K562 (cell line): ENCODE measurements around the gene TSPAN15. TPM values are rescaled to one million over a fixed set of nuclear protein-coding genes. Genes with fewer than 3 reads are reported as not detected.

Source experiments
- ATAC-seq: fragments of 200-7000 bp; cut with Tn5 transposase; 3 replicates; pipeline ENCODE4 v1.9.1; 2020; ENCODE audit warnings: moderate library complexity
- Bru-seq: library from RNA; stranded (reverse); fragments of 400-500 nt; gene quantifications from one replicate; lab custom pipeline; 2021; lab: Mats Ljungman, UMichigan
- BruChase-seq, 2 experiments: library from RNA; stranded (reverse); fragments of 400-500 nt; gene quantifications; one replicate each; lab custom pipeline; 2021; lab: Mats Ljungman, UMichigan
- BruUV-seq: library from RNA; stranded (reverse); fragments of 400-500 nt; replicated peaks from 2 replicates; lab custom pipeline; 2021; lab: Mats Ljungman, UMichigan
- CTCF ChIA-PET: fragments of 300-600 bp; formaldehyde crosslinking; extraction: SDS; loops from one replicate; lab custom pipeline; 2021; ENCODE audit warnings: low intra/inter-chr PET ratio; lab: Yijun Ruan, JAX
- POLR2A ChIA-PET: fragments of 300-600, 350-650 bp; sonication (Branson Sonifier 250); formaldehyde crosslinking; extraction: SDS; loops from one replicate; lab custom pipeline; 2021; ENCODE audit warnings: antibody characterized with exemption, inconsistent platforms; lab: Yijun Ruan, JAX
- DNase-seq, 4 experiments: peaks; one replicate each; pipeline versions ENCODE4 v3.0.0 to v3.0.0-alpha.2; 2011 to 2018; ENCODE audit warnings: low spot score in 3 of 4, mixed read lengths in 3 of 4; ENCODE audit errors: extremely low read depth in 1 of 4
- FAIRE-seq: peaks from 2 replicates; lab custom pipeline; 2011; peaks lifted over from hg19 to GRCh38; lab: Jason Lieb, UNC
- H2AFZ ChIP-seq: 2 replicates; pipeline ENCODE4 v1.6.0; 2011; ENCODE audit warnings: low read depth, low read length, control low read depth, inconsistent platforms
- H3K27ac ChIP-seq: fragments of 200-600 bp; 3 replicates; pipeline ENCODE4 v1.8.0; 2011; ENCODE audit warnings: low read depth, mild to moderate bottlenecking, control low read depth, inconsistent platforms, low read length, moderate library complexity, mixed read lengths; ENCODE audit errors: extremely low read depth
- H3K27me3 ChIP-seq, 2 experiments: fragments of 300-600 bp in 1 of 2; 2 replicates in 1 of 2; 3 replicates in 1 of 2; pipeline versions ENCODE4 v1.6.0 to v1.8.0; 2011; ENCODE audit warnings: inconsistent platforms in 2 of 2, low read length in 2 of 2, mild to moderate bottlenecking in 1 of 2, mixed read lengths in 1 of 2, moderate library complexity in 1 of 2; ENCODE audit not compliant: control insufficient read depth in 2 of 2, insufficient read depth in 2 of 2
- H3K36me3 ChIP-seq: fragments of 300-600 bp; 3 replicates; pipeline ENCODE4 v1.8.0; 2011; ENCODE audit warnings: mild to moderate bottlenecking, low read length, inconsistent platforms; ENCODE audit not compliant: control insufficient read depth, insufficient read depth
- H3K4me1 ChIP-seq, 2 experiments: fragments of 200-600 bp in 1 of 2; replicated peaks in 1 of 2; 2 replicates in 1 of 2; 3 replicates in 1 of 2; pipeline versions ENCODE4 v1.5.1 to v1.8.0; 2011; ENCODE audit warnings: inconsistent platforms in 2 of 2, low read length in 2 of 2, mild to moderate bottlenecking in 1 of 2, mixed read lengths in 1 of 2, moderate library complexity in 1 of 2; ENCODE audit not compliant: control insufficient read depth in 2 of 2, insufficient read depth in 2 of 2
- H3K4me2 ChIP-seq: 2 replicates; pipeline ENCODE4 v1.6.1; 2011; ENCODE audit warnings: low read length, control low read depth, inconsistent platforms, mixed read lengths; ENCODE audit not compliant: insufficient read depth
- H3K4me3 ChIP-seq: fragments of 200-600 bp; sonication (generic), shearing (Covaris generic); 2 replicates; pipeline ENCODE4 v1.5.1; 2016; ENCODE audit warnings: control low read depth, inconsistent platforms
- H3K79me2 ChIP-seq: fragments of 200-600 bp; 3 replicates; pipeline ENCODE4 v1.8.0; 2011; ENCODE audit warnings: low read length, inconsistent platforms; ENCODE audit not compliant: control insufficient read depth, insufficient read depth
- H3K9ac ChIP-seq, 2 experiments: 2 replicates each; pipeline versions ENCODE4 v1.6.0 to v1.6.1; 2011; ENCODE audit warnings: low read depth in 2 of 2, low read length in 2 of 2, control low read depth in 1 of 2, inconsistent platforms in 1 of 2, mild to moderate bottlenecking in 1 of 2, mixed read lengths in 1 of 2; ENCODE audit not compliant: insufficient read depth in 1 of 2
- H3K9me1 ChIP-seq: one replicate; pipeline ENCODE4 v1.6.0; 2011; ENCODE audit warnings: inconsistent platforms, mild to moderate bottlenecking, low read length, moderate library complexity; ENCODE audit not compliant: control insufficient read depth, insufficient read depth
- H3K9me3 ChIP-seq: replicated peaks from 2 replicates; pipeline ENCODE4 v1.5.1; 2011; ENCODE audit warnings: low read depth, low read length, inconsistent platforms; ENCODE audit not compliant: control insufficient read depth, insufficient read depth
- H4K20me1 ChIP-seq: replicated peaks from 2 replicates; pipeline ENCODE4 v1.6.1; 2011; ENCODE audit warnings: low read length, inconsistent platforms, mixed read lengths; ENCODE audit not compliant: control insufficient read depth, insufficient read depth
- ARHGAP35 ChIP-seq: fragments of 450-650 bp; IDR thresholded peaks from 2 replicates; pipeline ENCODE4 v1.6.1; 2018; ENCODE audit not compliant: partially characterized antibody
- BCLAF1 ChIP-seq, 2 experiments: fragments of 450-650 bp in 1 of 2; IDR thresholded peaks; 2 replicates each; pipeline ENCODE4 v1.6.1; 2011 to 2017; ENCODE audit warnings: low read depth in 2 of 2, antibody characterized with exemption in 1 of 2, borderline replicate concordance in 1 of 2, low read length in 1 of 2, mild to moderate bottlenecking in 1 of 2, mixed read lengths in 1 of 2; ENCODE audit not compliant: control insufficient read depth in 1 of 2
- FOS ChIP-seq: IDR thresholded peaks from 3 replicates; pipeline ENCODE4 v1.6.1; 2011; ENCODE audit not compliant: insufficient read length; ENCODE audit errors: extremely low read depth
- KLF1 ChIP-seq: fragments of 450-650 bp; IDR thresholded peaks from 2 replicates; pipeline ENCODE4 v1.6.1; 2016; ENCODE audit warnings: missing genetic modification characterization, missing compliant biosample characterization
- MAFG ChIP-seq: fragments of 450-650 bp; conservative IDR thresholded peaks from 2 replicates; pipeline ENCODE4 v1.6.1; 2016; ENCODE audit warnings: missing genetic modification characterization, missing compliant biosample characterization
- POLR2AphosphoS2 ChIP-seq: IDR thresholded peaks from 2 replicates; pipeline ENCODE4 v1.6.1; 2012; ENCODE audit warnings: low read length, improper control_type of control experiment
- PYGO2 ChIP-seq: fragments of 450-650 bp; IDR thresholded peaks from 2 replicates; pipeline ENCODE4 v1.6.1; 2016; ENCODE audit warnings: mild to moderate bottlenecking, missing genetic modification characterization, moderate library complexity, missing compliant biosample characterization
- SNRNP70 ChIP-seq: fragments of 200-400 bp; formaldehyde crosslinking; optimal IDR thresholded peaks from 2 replicates; pipeline ENCODE3; 2017; ENCODE audit warnings: low read depth, low read length
- SRSF9 ChIP-seq: fragments of 200-400 bp; formaldehyde crosslinking; IDR thresholded peaks from 2 replicates; pipeline ENCODE4 v1.6.1; 2017; ENCODE audit warnings: low read depth, low read length, borderline replicate concordance
- ZNF143 ChIP-seq: sonication (generic); formaldehyde crosslinking; IDR thresholded peaks from 2 replicates; pipeline ENCODE4 v1.9.0; 2022; ENCODE audit warnings: mild to moderate bottlenecking, missing genetic modification reagents
- ZNF561 ChIP-seq: fragments of 450-650 bp; formaldehyde crosslinking; conservative IDR thresholded peaks from 2 replicates; pipeline ENCODE4 v1.4.0; 2020; ENCODE audit warnings: mild to moderate bottlenecking, moderate library complexity
- WGBS: fragments of 100-300 bp; shearing (Covaris generic); methylation state at CpG from one replicate; pipeline ENCODE4 v1.1.6; 2016; ENCODE audit warnings: low coverage, mixed read lengths; ENCODE audit not compliant: insufficient coverage; ENCODE audit errors: missing lambda C conversion rate; 5-methylcytosine and 5-hydroxymethylcytosine counted together
- in situ Hi-C: fragments of 300-500 bp; cut with MboI; formaldehyde crosslinking; loops from 4 replicates; pipeline ENCODE4 v1.15.0; 2018; ENCODE audit warnings: inconsistent platforms, mixed read lengths
- intact Hi-C: fragments of 100-400 bp; cut with micrococcal nuclease; formaldehyde crosslinking; loops from 2 replicates; pipeline ENCODE4 v1.14.2; 2022
- long read RNA-seq, 3 experiments: library from polyadenylated mRNA in 2 of 3; library from RNA in 1 of 3; unstranded in 2 of 3; stranded (forward) in 1 of 3; transcript quantifications; one replicate each; pipeline ENCODE4 v2.0.0, GENCODE V29; 2019 to 2022
- polyA minus RNA-seq, 3 experiments: library from RNA; depleted of rRNA, polyadenylated mRNA; stranded (reverse); fragments of >200 nt; gene quantifications; 2 replicates each; pipeline ENCODE4 v1.2.3, GENCODE V29; 2011
- polyA plus RNA-seq, 8 experiments: library from polyadenylated mRNA; depleted of rRNA in 4 of 8; stranded (reverse) in 5 of 8; unstranded in 3 of 8; fragments of >200 nt; fragmentation: Nextera tagmentation in 2 of 8; fragmentation: Illumina TruSeq in 1 of 8; extraction: Ambion mirVana in 2 of 8; extraction: Trizol in 1 of 8; gene quantifications; 2 replicates each; pipeline versions ENCODE4 v1.2.1 to v1.2.3, GENCODE V29; 2011 to 2014; ENCODE audit warnings: inconsistent platforms in 1 of 8, missing spikeins in 1 of 8
- total RNA-seq, 7 experiments: library from RNA; depleted of rRNA in 6 of 7; stranded (reverse); fragments of >200 nt in 6 of 7; fragmentation: Illumina TruSeq in 2 of 7; extraction: Trizol in 2 of 7; gene quantifications; 2 replicates each; pipeline versions ENCODE4 v1.2.1 to v1.2.3, GENCODE V29; 2011 to 2021; ENCODE audit warnings: low replicate concordance in 1 of 7
- TF ChIP-seq, protein P1 (sequence below): fragments of 450-650 bp; IDR thresholded peaks from 2 replicates; pipeline ENCODE4 v1.6.1; 2017; ENCODE audit warnings: mild to moderate bottlenecking, moderate library complexity

The TSPAN15 gene
- 0.95 TPM in 1 of 2 replicates, not detected in the other for total RNA-seq (2011; cell fraction: chromatin; rRNA removed; ENCODE audit: low replicate concordance)
- total RNA-seq (2011; cell fraction: nucleolus; rRNA removed) = 0.17 and 0.66 TPM in 2 replicates
- 0.38 TPM in 1 of 2 replicates, not detected in the other for total RNA-seq (2011; cell fraction: nucleoplasm; rRNA removed)
- 0.78 and 1.0 TPM in 2 replicates for total RNA-seq (2014; rRNA removed)
- 0.33 and 0.35 TPM in 2 replicates for total RNA-seq (2014; rRNA removed; fragmentation: Illumina TruSeq; extraction: Trizol)
- total RNA-seq (2015; rRNA removed; fragmentation: Illumina TruSeq; extraction: Trizol) = 0.19 and 0.36 TPM in 2 replicates
- total RNA-seq (2021) = 0.53 and 0.83 TPM in 2 replicates
- polyA plus RNA-seq (2011; rRNA removed) = 0.45 and 0.64 TPM in 2 replicates
- polyA plus RNA-seq (2011; cell fraction: cytosol; rRNA removed) = 0.81 and 0.88 TPM in 2 replicates
- 0.71 and 0.73 TPM in 2 replicates for polyA plus RNA-seq (2011; cell fraction: nucleus; rRNA removed)
- 0.59 and 0.89 TPM in 2 replicates for polyA plus RNA-seq (2012)
- polyA plus RNA-seq (2014; fragmentation: Illumina TruSeq; extraction: Trizol) = 0.26 and 0.45 TPM in 2 replicates
- polyA plus RNA-seq (2014; fragmentation: Nextera tagmentation; extraction: Ambion mirVana) = not detected
- 0.36 and 1.2 TPM in 2 replicates for polyA plus RNA-seq (2014; rRNA removed)
- 0.48 and 0.53 TPM in 2 replicates for polyA minus RNA-seq (2011; rRNA and poly(A)+ RNA removed)
- polyA minus RNA-seq (2011; cell fraction: cytosol; rRNA and poly(A)+ RNA removed) = 0.95 and 2.6 TPM in 2 replicates
- polyA minus RNA-seq (2011; cell fraction: nucleus; rRNA and poly(A)+ RNA removed) = 1.1 TPM in 2 replicates
- Bru-seq, nascent RNA = percentile 21 among the genes with signal in this experiment
- percentile 19 among the genes with signal in this experiment for BruChase-seq, experiment 1, labeled RNA remaining after a 2-hour chase
- percentile 21 among the genes with signal in this experiment for BruChase-seq, experiment 2, labeled RNA remaining after a 6-hour chase
- long read RNA-seq, experiment 1, partial matches to known transcripts = 0 of 1 reads
- long read RNA-seq, experiment 1, other reads (novel, unspliced or antisense) = 0 of 1 reads
- long read RNA-seq, experiment 2 = 0 reads
- long read RNA-seq, experiment 3 = 0 reads

DNA sequence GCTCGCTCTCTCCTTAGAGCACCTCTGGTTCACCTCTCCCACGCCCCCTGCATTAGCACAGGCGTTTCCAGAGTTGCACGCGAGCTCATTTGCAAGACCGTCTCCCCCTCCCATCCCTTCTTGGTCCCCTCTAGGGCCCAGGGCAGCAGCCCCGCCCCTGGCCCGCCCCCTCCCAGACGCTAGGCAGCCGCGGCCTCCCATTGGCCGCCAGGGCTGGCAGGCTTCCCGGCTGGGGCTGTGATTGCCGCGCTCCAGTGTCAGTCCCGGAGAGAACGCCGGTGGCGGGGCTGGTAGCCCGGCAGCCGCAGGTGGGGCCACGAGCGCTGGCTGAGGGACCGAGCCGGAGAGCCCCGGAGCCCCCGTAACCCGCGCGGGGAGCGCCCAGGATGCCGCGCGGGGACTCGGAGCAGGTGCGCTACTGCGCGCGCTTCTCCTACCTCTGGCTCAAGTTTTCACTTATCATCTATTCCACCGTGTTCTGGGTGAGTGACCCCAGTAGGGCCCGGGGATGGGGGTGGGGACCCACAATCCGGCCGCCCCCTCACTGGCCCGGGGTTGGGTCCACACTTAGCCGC lies at the start of gene TSPAN15:
TSPAN15 (plus strand) TSS at position 257 of the 575 bp plus-strand sequence; CDS start at position 387, 130 bp downstream.
- ATAC-seq (peak; percentile 97), DNase-seq (peak; percentile 78 to 95 (median 88)), FAIRE-seq (no peak)
- H3K9me3 ChIP-seq = no peaks in the 10 kb centered on the region
- H2AFZ ChIP-seq = peak within 1 kb of the TSS; percentile 29
- H3K27ac ChIP-seq = no peak within 1 kb of the TSS
- H3K9ac ChIP-seq = no peak within 1 kb of the TSS
- no peaks in the 10 kb centered on the region for H3K36me3 ChIP-seq
- CTCF ChIA-PET = no interaction called here
- BruUV-seq = no TSS peak
- 0 out of 5 replicates have a peak, but pooled peaks cover 0 to 9% of the 10 kb centered on the region in 2 experiments for H3K27me3 ChIP-seq
- peak within 1 kb of the TSS; percentile 12 for H3K4me3 ChIP-seq
- 14% methylated on average over 44 of the region's 45 CpGs for WGBS
- POLR2A ChIA-PET = interaction anchor here (1.3 to 1.8 kb wide), 2 partner anchors 12 kb away, joined by 5 to 6 read pairs; no protein-coding TSS in a partner anchor
- intact Hi-C loops = no loop called here
- in situ Hi-C loops = no loop called here
- H3K79me2 ChIP-seq = no peaks in the 10 kb centered on the region
- H3K9me1 ChIP-seq = no peaks in the 10 kb centered on the region
- peak within 1 kb of the TSS; percentile 19; the same call in 1 of the 2 replicates for H3K4me2 ChIP-seq
- H4K20me1 ChIP-seq = no peaks in the 10 kb centered on the region
- peaks cover 11 to 13% of the 10 kb centered on the region in 2 experiments for H3K4me1 ChIP-seq
- no peak for TF ChIP-seq SNRNP70
- TF ChIP-seq, protein P1, sequence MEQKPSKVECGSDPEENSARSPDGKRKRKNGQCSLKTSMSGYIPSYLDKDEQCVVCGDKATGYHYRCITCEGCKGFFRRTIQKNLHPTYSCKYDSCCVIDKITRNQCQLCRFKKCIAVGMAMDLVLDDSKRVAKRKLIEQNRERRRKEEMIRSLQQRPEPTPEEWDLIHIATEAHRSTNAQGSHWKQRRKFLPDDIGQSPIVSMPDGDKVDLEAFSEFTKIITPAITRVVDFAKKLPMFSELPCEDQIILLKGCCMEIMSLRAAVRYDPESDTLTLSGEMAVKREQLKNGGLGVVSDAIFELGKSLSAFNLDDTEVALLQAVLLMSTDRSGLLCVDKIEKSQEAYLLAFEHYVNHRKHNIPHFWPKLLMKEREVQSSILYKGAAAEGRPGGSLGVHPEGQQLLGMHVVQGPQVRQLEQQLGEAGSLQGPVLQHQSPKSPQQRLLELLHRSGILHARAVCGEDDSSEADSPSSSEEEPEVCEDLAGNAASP = no peak
- no peak for TF ChIP-seq BCLAF1 (IDR thresholded peaks at IDR 0.05; ENCODE audit: borderline replicate concordance in 1 of 2, control insufficient read depth in 1 of 2, low read depth in 2 of 2, low read length in 1 of 2)
- TF ChIP-seq ZNF143 (CRISPR knock-in tag) = no peak
- TF ChIP-seq MAFG (tag) = no peak
- no peak for TF ChIP-seq ZNF561
- TF ChIP-seq KLF1 (tag) = no peak
- no peak for TF ChIP-seq PYGO2 (tag)
- no peak for TF ChIP-seq ARHGAP35
- no peak for TF ChIP-seq POLR2AphosphoS2
- peak; percentile 85 for TF ChIP-seq FOS
- no peak for TF ChIP-seq SRSF9
